CD4-positive, alpha-beta T cell treated with Interleukin-6 for 4 hours (primary cell): ENCODE measurements around the gene CHRFAM7A.
"Not testable (repeated sequence)": the region's sequence is repeated elsewhere in the genome, so short reads cannot be mapped to it uniquely, and the experiment has no call there.

ENCODE experiments used
- DNase-seq: peaks from one replicate; pipeline ENCODE4 v3.0.0-alpha.2; 2020; ENCODE audit warnings: mixed read lengths

Gene CHRFAM7A

GRCh38 chr15:30392766-30393663 is at the start of gene CHRFAM7A:
Gene CHRFAM7A, minus strand, starts transcription at chr15:30393540. Its CDS starts 10,189 bp downstream, at chr15:30383351.
- not testable (repeated sequence) for DNase-seq

DNA sequence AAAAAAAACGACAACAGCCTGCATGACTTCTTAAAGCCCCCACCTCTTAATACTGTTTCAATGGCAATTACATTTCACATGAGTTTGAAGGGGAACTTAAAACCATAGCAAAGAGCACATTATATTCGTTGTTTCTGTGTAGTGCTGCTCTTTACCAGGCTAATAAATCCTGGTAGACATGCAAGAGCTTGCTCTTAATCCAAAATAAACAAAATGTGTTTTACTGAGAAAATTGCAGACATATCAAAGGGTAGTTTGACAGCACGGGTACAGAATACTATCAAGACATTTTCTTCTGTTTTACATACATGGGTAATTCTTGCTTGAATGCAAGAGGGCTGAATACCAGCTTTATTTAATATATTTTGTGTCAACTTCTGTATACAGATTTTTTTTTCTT is 45.0 kb upstream of the CHRFAM7A start:
- not testable (repeated sequence) for DNase-seq

DNA sequence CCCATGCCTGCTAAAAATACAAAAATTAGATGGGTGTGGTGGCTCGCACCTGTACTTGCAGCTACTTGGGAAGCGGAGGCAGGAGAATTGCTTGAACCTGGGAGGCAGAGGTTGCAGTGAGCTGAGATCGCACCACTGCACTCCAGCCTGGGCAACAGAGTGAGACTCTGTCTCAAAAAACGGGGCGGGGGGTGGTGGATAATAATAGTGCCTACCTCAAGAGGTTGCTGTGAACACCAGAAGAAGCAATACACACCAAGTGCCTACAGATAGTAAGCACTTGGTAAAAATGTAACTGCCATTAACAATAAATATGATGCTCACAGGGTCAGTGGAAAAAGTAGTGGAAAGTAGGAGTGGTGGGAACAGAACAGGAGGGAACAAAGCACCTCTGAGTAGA is 42.5 kb upstream of the CHRFAM7A start:
- DNase-seq = not testable (repeated sequence)

DNA sequence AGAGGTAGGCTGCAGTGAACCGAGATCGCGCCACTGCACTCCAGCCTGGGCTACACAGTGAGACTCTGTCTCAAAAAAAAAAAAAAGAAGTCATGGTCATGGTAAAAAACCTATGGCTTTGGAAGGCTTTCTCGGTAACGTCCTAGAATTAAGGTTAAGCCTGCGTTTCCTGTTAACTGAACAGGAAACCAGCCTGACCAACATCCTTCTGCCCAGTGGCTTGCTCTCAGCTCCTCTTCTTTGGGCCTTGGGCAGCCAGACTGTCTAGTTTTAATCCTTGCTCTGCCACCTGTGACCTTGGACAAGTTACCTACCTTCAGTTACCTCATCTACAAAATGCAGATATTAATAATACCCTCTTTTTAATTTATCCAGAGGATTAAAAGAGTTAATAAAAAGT is 27.4 kb upstream of the CHRFAM7A start:
- DNase-seq = not testable (repeated sequence)

- not testable (repeated sequence) for DNase-seq
Observed at GRCh38 chr15:30414160-30414559, 20.8 kb upstream of the CHRFAM7A start, which contains the start of gene GOLGA8R. Gene GOLGA8R, minus strand, starts transcription at chr15:30414260. Its CDS starts 98 bp downstream, at chr15:30414162.

- DNase-seq = not testable (repeated sequence)
Observed at GRCh38 chr15:30407636-30408035, 14.3 kb upstream of the CHRFAM7A start.

DNA sequence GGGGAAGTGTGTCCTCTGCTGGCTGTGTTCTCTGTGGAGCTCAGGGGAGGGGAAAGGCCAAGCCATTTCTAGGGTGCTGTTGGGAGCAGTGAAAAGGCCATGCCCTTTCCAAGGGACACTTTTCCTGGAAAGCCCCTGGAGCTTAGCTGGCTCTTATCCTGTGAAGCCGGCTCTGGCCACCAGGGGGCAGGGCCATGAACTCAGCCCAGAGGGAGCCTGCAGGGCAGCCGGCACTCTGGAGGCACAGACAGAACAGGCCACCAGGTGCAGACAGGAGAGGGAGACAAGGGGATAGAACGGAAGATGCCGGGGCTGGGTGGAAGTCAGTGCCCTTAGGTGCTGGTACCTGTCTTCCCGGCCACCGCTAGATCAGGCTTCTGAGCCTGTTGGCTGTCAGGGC is 5.6 kb upstream of the CHRFAM7A start:
- DNase-seq = not testable (repeated sequence)

DNA sequence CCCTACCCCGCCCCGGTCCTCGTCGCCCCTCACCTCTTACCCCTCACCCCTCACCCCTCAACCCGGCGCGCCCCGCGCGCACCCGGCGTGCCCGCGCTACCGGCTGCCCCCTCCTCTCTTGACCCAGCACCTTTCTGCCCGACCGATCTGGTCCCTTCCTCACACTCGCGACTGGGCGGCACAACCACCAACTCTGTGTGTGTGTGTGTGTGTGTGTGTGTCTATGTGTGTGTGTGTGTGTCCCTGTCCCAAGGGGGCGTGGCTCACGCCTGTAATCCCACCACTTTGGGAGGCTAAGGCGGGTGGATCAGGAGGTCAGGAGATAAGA is 288 bp upstream of the CHRFAM7A start:
- DNase-seq = not testable (repeated sequence)

- DNase-seq = not testable (repeated sequence)
Observed at GRCh38 chr15:30386318-30386887, 6.9 kb downstream of the CHRFAM7A start.

DNA sequence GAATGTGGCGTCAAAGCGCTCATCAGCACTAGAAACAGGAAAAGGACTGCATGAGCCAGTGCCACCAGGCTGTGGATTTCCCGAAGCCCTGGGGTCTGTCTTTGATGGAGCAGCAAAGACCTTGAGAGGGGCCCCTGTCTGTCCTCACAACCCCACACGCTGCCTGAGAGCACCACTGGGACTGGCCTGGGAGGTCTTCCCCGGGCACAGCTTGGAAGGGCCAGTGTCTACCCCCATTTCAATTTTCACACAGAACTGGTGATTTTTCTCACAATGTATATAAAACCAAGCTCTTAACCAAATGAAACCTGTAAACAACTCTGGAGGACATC is 16.3 kb downstream of the CHRFAM7A start:
- DNase-seq = not testable (repeated sequence)

DNA sequence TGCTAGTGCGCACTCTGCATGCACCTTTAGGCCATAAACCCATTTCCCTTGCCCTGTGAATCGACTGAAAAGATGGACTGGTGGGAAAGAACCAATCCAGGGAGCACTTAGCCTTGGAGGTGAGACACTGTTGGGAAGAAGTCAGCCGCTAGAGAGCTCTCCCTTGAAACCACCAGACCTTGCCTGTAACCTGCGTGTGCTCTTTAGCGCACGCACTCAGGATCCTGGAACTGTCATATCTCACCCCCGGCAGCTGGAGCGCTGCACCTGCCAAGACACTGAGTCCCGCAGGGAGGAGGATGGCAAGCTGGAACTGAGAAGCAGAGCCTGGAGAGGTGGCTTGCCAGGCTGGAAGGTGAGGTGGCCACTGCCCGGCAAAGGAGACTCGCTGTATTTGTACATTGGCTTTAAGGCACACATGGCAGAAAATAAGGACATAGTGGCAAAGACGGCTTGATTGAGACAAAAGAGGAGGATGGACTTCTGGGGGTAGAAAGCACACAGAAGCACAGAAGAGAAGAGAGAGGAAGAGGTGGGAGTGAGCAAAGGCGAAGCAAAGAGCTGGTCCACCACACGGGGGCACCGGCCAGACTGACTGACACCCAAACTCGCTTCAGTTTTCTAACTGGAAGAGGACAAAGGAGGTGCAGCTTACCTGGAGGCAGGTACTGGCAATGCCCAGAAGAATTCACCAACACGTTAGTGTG is 16.8 kb downstream of the CHRFAM7A start:
- DNase-seq = not testable (repeated sequence)

GRCh38 chr15:30375872-30376271 is 17.5 kb downstream of the CHRFAM7A start:
- not testable (repeated sequence) for DNase-seq

- DNase-seq = not testable (repeated sequence)
Observed at GRCh38 chr15:30374862-30375261, 18.5 kb downstream of the CHRFAM7A start.

GRCh38 chr15:30368271-30368670 is 25.1 kb downstream of the CHRFAM7A start:
- DNase-seq = not testable (repeated sequence)

DNA sequence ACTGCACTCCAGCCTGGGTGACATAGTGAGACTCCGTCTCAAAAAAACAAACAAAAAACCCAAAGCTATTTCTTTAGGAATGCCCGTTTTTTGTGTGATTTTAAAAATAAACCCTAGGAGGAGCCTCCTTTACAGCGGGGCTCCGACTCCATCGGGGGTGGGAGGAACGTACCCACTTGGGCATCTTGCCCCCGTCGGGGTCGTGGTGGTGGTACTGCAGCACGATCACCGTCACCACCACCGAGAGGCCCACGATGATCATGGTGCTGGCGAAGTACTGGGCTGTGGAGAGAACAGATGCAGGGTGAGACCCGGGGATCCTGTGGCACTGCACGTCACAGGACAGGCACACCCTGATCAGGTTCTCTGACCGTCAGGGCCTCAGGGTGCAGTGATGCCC is 26.1 kb downstream of the CHRFAM7A start:
- not testable (repeated sequence) for DNase-seq

DNA sequence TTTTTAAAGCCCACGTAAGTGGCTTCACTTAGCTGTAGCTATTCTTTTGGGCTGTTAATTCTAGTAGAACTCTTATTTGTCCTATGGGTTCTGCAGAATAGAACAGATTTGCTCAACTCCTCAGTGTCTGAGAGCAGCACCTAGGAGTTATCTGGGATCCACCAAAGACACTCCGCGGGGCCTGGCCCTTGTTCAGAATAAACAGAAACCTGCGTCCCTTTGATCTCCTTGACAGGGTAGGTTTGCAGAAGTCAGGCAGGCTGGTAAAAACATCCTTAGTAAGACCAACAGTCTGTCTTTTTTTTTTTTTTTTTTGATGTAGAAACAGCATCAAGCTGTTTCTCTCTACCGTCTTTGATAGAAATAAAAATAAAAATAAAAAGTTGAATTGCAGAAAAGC is 31.9 kb downstream of the CHRFAM7A start:
- not testable (repeated sequence) for DNase-seq

DNA sequence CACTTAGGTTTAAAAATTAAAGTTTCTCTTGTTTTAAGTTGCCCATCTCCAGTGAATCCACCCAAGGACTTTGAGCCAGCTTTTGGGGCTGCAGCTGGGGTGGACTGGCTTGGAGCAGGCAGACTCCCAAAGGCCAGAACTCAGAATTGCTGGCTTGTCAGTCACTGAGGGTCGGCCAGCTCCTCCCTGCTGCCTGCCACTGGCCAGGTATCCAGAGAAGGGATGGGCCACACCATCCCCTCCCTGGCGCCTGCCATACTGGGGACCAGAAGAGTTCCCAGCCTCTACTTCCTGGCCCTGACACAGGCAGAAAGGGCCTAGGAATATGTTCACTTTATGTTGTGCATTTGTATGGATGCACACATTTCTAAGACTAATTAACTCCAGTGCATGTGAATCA is 32.4 kb downstream of the CHRFAM7A start:
- DNase-seq = not testable (repeated sequence)

GRCh38 chr15:30355043-30355442 is 38.3 kb downstream of the CHRFAM7A start:
- DNase-seq = not testable (repeated sequence)

- not testable (repeated sequence) for DNase-seq
Observed at GRCh38 chr15:30349803-30350202, 43.5 kb downstream of the CHRFAM7A start.

GRCh38 chr15:30336584-30336983 is 56.8 kb downstream of the CHRFAM7A start:
- DNase-seq = not testable (repeated sequence)

DNA sequence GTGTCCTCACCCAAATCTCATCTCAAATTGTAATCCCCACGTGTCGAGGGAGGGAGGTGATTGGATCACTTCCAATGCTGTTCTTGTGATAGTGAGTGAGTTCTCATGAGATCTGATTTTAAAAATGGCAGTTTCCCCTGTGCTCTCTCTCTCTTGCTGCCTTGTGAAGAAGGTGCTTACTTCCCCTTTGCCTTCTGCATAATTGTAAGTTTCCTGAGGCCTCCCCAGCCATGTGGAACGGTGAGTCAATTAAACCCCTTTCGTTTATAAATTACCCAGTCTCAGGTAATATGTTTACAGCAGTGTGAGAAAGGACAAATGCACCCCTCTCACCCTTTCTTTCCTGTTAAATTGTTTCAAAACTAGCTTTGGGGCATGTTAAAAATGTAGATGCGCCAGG is 59.2 kb downstream of the CHRFAM7A start:
- DNase-seq = not testable (repeated sequence)

- not testable (repeated sequence) for DNase-seq
Observed at GRCh38 chr15:30326145-30326544, 67.2 kb downstream of the CHRFAM7A start.

GRCh38 chr15:30321063-30321462 is 72.3 kb downstream of the CHRFAM7A start:
- DNase-seq = not testable (repeated sequence)
